ENCODE measurements around the gene EHBP1. TPM values are rescaled to one million over a fixed set of nuclear protein-coding genes. Genes with fewer than 3 reads are reported as not detected.

EHBP1 gene
- total RNA-seq, 1 donor from 2014 or later, result 114 TPM

GRCh38 chr2:62894966-62895631 is 189.6 kb downstream of the EHBP1 start:
- DNase-seq, result no peak

- no peak for DNase-seq
These were observed 190.1 kb downstream of the EHBP1 start for GRCh38 chr2:62895632-62896009.

- DNase-seq, result no peak
These were observed 191.8 kb downstream of the EHBP1 start for GRCh38 chr2:62897187-62897827.

- no peak for DNase-seq
These were observed 198.8 kb downstream of the EHBP1 start for GRCh38 chr2:62904344-62904743.

- DNase-seq, result no peak
These were observed 202.6 kb downstream of the EHBP1 start for GRCh38 chr2:62908145-62908544.

- DNase-seq, result no peak
These were observed 207.8 kb downstream of the EHBP1 start for GRCh38 chr2:62913311-62913710.

GRCh38 chr2:62919041-62919440 is 213.5 kb downstream of the EHBP1 start:
- no peak for DNase-seq

- no peak for DNase-seq
These were observed 214.6 kb downstream of the EHBP1 start for GRCh38 chr2:62920070-62920469.

GRCh38 chr2:62923242-62923641 is 217.7 kb downstream of the EHBP1 start:
- DNase-seq, result no peak

GRCh38 chr2:62923881-62924280 is 218.4 kb downstream of the EHBP1 start:
- no peak for DNase-seq

GRCh38 chr2:62928015-62928414 is 222.5 kb downstream of the EHBP1 start:
- no peak for DNase-seq

GRCh38 chr2:62931536-62931935 is 226.0 kb downstream of the EHBP1 start:
- no peak for DNase-seq

- no peak for DNase-seq
These were observed 227.9 kb downstream of the EHBP1 start for GRCh38 chr2:62933398-62933917.

- no peak for DNase-seq
These were observed 229.0 kb downstream of the EHBP1 start for GRCh38 chr2:62934517-62934916.

GRCh38 chr2:62938126-62938525 is 232.6 kb downstream of the EHBP1 start:
- no peak for DNase-seq

GRCh38 chr2:62939735-62940491 is 234.4 kb downstream of the EHBP1 start:
- no peak for DNase-seq

GRCh38 chr2:62940697-62941096 is 235.2 kb downstream of the EHBP1 start:
- DNase-seq, result no peak

GRCh38 chr2:62941413-62941812 is 235.9 kb downstream of the EHBP1 start:
- DNase-seq, result no peak

- no peak for DNase-seq
These were observed 238.8 kb downstream of the EHBP1 start for GRCh38 chr2:62944362-62944761.

- no peak for DNase-seq
These were observed 241.9 kb downstream of the EHBP1 start for GRCh38 chr2:62947403-62947802.

- DNase-seq, result no peak
These were observed 251.1 kb downstream of the EHBP1 start for GRCh38 chr2:62956651-62957050.

GRCh38 chr2:62958206-62958605 is 252.7 kb downstream of the EHBP1 start:
- no peak for DNase-seq

- DNase-seq, result no peak
These were observed 258.5 kb downstream of the EHBP1 start for GRCh38 chr2:62964050-62964449.

All from occipital lobe (tissue), 2 donors.